H9 (cell line): ENCODE measurements around the gene MN1. TPM values are rescaled to one million over a fixed set of nuclear protein-coding genes. Genes with fewer than 3 reads are reported as not detected.

Experiments
- DNase-seq: peaks from one replicate; pipeline ENCODE4 v3.0.0-alpha.2; 2017
- H2AFZ ChIP-seq: one replicate; pipeline ENCODE4 v1.6.1; 2013; ENCODE audit warnings: mild to moderate bottlenecking, low read length, control low read depth, moderate library complexity
- H2AK5ac ChIP-seq: 2 replicates; pipeline ENCODE4 v1.6.1; 2013; ENCODE audit warnings: low read length, control low read depth, mixed read lengths; ENCODE audit not compliant: insufficient read length
- H2BK120ac ChIP-seq: one replicate; pipeline ENCODE4 v1.6.1; 2013; ENCODE audit warnings: low read depth, mild to moderate bottlenecking, low read length, control low read depth, inconsistent platforms; ENCODE audit not compliant: poor library complexity, severe bottlenecking
- H2BK12ac ChIP-seq: 2 replicates; pipeline ENCODE4 v1.6.1; 2013; ENCODE audit warnings: low read length, control low read depth, mixed read lengths, low read depth; ENCODE audit not compliant: insufficient read length
- H2BK15ac ChIP-seq: 2 replicates; pipeline ENCODE4 v1.6.1; 2013; ENCODE audit warnings: low read depth, low read length, control low read depth
- H2BK20ac ChIP-seq: one replicate; pipeline ENCODE4 v1.6.1; 2013; ENCODE audit warnings: low read depth, mild to moderate bottlenecking, low read length, control low read depth, inconsistent platforms; ENCODE audit not compliant: poor library complexity, severe bottlenecking
- H2BK5ac ChIP-seq: 2 replicates; pipeline ENCODE4 v1.6.1; 2013; ENCODE audit warnings: low read length, control low read depth, mixed read lengths; ENCODE audit not compliant: insufficient read length
- H3K14ac ChIP-seq: 2 replicates; pipeline ENCODE4 v1.6.1; 2013; ENCODE audit warnings: low read length, control low read depth; ENCODE audit not compliant: insufficient read depth
- H3K18ac ChIP-seq: 2 replicates; pipeline ENCODE4 v1.6.1; 2013; ENCODE audit warnings: low read depth, mild to moderate bottlenecking, mixed read lengths, low read length, control low read depth; ENCODE audit not compliant: insufficient read length
- H3K23ac ChIP-seq: 2 replicates; pipeline ENCODE4 v1.6.1; 2013; ENCODE audit warnings: low read length, control low read depth, mixed read lengths, low read depth; ENCODE audit not compliant: insufficient read length
- H3K23me2 ChIP-seq: 2 replicates; pipeline ENCODE4 v1.6.1; 2013; ENCODE audit warnings: low read depth, mild to moderate bottlenecking, mixed read lengths, low read length, control low read depth; ENCODE audit not compliant: insufficient read length, poor library complexity, severe bottlenecking
- H3K27ac ChIP-seq: 2 replicates; pipeline ENCODE4 v1.5.1; 2013; ENCODE audit warnings: low read length, control low read depth, mixed read lengths, low read depth; ENCODE audit not compliant: insufficient read length
- H3K27me3 ChIP-seq: 2 replicates; pipeline ENCODE4 v1.6.1; 2013; ENCODE audit warnings: low read length, control low read depth, inconsistent platforms; ENCODE audit not compliant: insufficient read depth
- H3K4ac ChIP-seq: 2 replicates; pipeline ENCODE4 v1.6.1; 2013; ENCODE audit warnings: low read depth, mild to moderate bottlenecking, control low read depth, inconsistent platforms, low read length, moderate library complexity
- H3K4me1 ChIP-seq: 2 replicates; pipeline ENCODE4 v1.6.1; 2013; ENCODE audit warnings: low read length, control low read depth, inconsistent platforms; ENCODE audit not compliant: insufficient read depth
- H3K4me2 ChIP-seq: 2 replicates; pipeline ENCODE4 v1.6.1; 2013; ENCODE audit warnings: low read length, control low read depth, mixed read lengths; ENCODE audit not compliant: insufficient read length, insufficient read depth
- H3K56ac ChIP-seq: 2 replicates; pipeline ENCODE4 v1.6.1; 2013; ENCODE audit warnings: low read depth, mild to moderate bottlenecking, mixed read lengths, low read length, control low read depth; ENCODE audit not compliant: insufficient read length
- H3K79me1 ChIP-seq: 2 replicates; pipeline ENCODE4 v1.6.1; 2013; ENCODE audit warnings: low read depth, mild to moderate bottlenecking, moderate library complexity, low read length, control low read depth, inconsistent platforms; ENCODE audit not compliant: insufficient read depth, poor library complexity, severe bottlenecking
- H3K79me2 ChIP-seq: 2 replicates; pipeline ENCODE4 v1.6.1; 2013; ENCODE audit warnings: low read length, control low read depth, inconsistent platforms; ENCODE audit not compliant: insufficient read depth
- H3K9ac ChIP-seq: 2 replicates; pipeline ENCODE4 v1.6.1; 2013; ENCODE audit warnings: low read length, control low read depth, mixed read lengths; ENCODE audit not compliant: insufficient read length; ENCODE audit errors: extremely low read depth
- H3K9me3 ChIP-seq: one replicate; pipeline ENCODE4 v1.6.1; 2013; ENCODE audit warnings: low read depth, low read length, inconsistent platforms; ENCODE audit not compliant: control insufficient read depth
- H3T11ph ChIP-seq: one replicate; pipeline ENCODE4 v1.6.1; 2013; ENCODE audit warnings: mild to moderate bottlenecking, low read length, control low read depth, inconsistent platforms
- H4K20me1 ChIP-seq: one replicate; pipeline ENCODE4 v1.6.1; 2013; ENCODE audit not compliant: control insufficient read depth, insufficient read length, insufficient read depth
- H4K5ac ChIP-seq: 2 replicates; pipeline ENCODE4 v1.6.1; 2013; ENCODE audit warnings: low read depth, mild to moderate bottlenecking, mixed read lengths, low read length, control low read depth; ENCODE audit not compliant: insufficient read length
- H4K8ac ChIP-seq: replicated peaks from 2 replicates; pipeline ENCODE4 v1.6.1; 2013; ENCODE audit warnings: low read length, control low read depth, mixed read lengths, low read depth; ENCODE audit not compliant: insufficient read length
- H4K91ac ChIP-seq: 2 replicates; pipeline ENCODE4 v1.6.1; 2013; ENCODE audit warnings: low read depth, mild to moderate bottlenecking, moderate library complexity, mixed read lengths, low read length, control low read depth; ENCODE audit not compliant: insufficient read length
- H3K27ac Mint-ChIP-seq, 3 experiments: 2 replicates in 2 of 3; 3 replicates in 1 of 3; pipeline ENCODE4 v1.8.0; 2020 to 2021; ENCODE audit warnings: mixed read lengths in 3 of 3, mild to moderate bottlenecking in 1 of 3, moderate library complexity in 1 of 3
- H3K27me3 Mint-ChIP-seq: 2 replicates; pipeline ENCODE4 v1.8.0; 2021; ENCODE audit warnings: low read depth, mild to moderate bottlenecking, moderate library complexity, mixed read lengths
- H3K36me3 Mint-ChIP-seq, 3 experiments: 2 replicates in 2 of 3; 3 replicates in 1 of 3; pipeline ENCODE4 v1.8.0; 2020 to 2021; ENCODE audit warnings: low read depth in 3 of 3, mixed read lengths in 3 of 3; ENCODE audit not compliant: insufficient read depth in 1 of 3
- H3K4me1 Mint-ChIP-seq, 2 experiments: 2 replicates each; pipeline ENCODE4 v1.8.0; 2020; ENCODE audit warnings: mixed read lengths in 2 of 2
- H3K4me3 Mint-ChIP-seq, 2 experiments: 2 replicates in 1 of 2; 3 replicates in 1 of 2; pipeline ENCODE4 v1.8.0; 2020 to 2021; ENCODE audit warnings: mild to moderate bottlenecking in 2 of 2, mixed read lengths in 2 of 2, moderate library complexity in 1 of 2
- H3K9me3 Mint-ChIP-seq, 2 experiments: 2 replicates in 1 of 2; 3 replicates in 1 of 2; pipeline ENCODE4 v1.8.0; 2020; ENCODE audit warnings: mild to moderate bottlenecking in 2 of 2, mixed read lengths in 2 of 2, moderate library complexity in 1 of 2
- WGBS: extraction: QIAGEN DNeasy Blood & Tissue Kit; methylation state at CpG from one replicate; pipeline ENCODE4 v1.1.7; 2013; ENCODE audit warnings: missing lambda C conversion rate, low lambda C conversion rate, mixed read lengths; ENCODE audit not compliant: insufficient read length; ENCODE audit errors: extremely low coverage; 5-methylcytosine and 5-hydroxymethylcytosine counted together
- total RNA-seq: library from RNA; stranded (reverse); gene quantifications from 2 replicates; pipeline ENCODE4 v1.2.1, GENCODE V29; 2021
- TF ChIP-seq, protein P1 (sequence below): fragments of 200-600 bp; sonication (generic); conservative IDR thresholded peaks from 3 replicates; pipeline ENCODE4 v1.8.0; 2021; ENCODE audit warnings: antibody characterized with exemption, mild to moderate bottlenecking

MN1 gene
- total RNA-seq, 1 experiment from 2014 or later = 2.8 TPM

DNA sequence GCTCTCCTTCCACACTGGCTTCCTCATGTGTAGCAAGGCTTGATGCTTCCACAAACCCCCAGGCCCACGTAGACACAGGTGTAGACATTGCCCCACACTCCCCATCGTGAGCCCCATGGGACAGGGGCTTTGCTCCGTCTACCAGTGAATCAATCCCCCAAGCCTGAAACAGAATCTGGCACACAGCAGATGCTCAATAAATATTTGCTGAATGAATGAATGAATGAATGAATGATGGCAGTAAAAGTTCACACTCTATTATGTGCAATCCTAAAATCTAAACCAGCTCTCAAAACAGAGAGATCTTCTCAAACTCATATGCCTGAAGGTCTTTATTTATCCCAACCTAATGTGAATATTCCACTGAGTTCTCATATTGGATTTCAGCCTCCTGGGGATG is 69.9 kb downstream of the MN1 start:
- Histone ChIP-seq H3K4me2 (no peak overlapping the region), H3K9ac (no peak overlapping the region), H3K4me1 (peaks cover 10% of the 10 kb centered on the region; the same call in 1 of the 2 replicates), H2BK15ac (no peak overlapping the region), H2BK120ac (no peak overlapping the region), H3K9me3 (no peaks in the 10 kb centered on the region), H3K27me3 (no peaks in the 10 kb centered on the region), H2BK12ac (no peak overlapping the region), H3K23me2 (no peaks in the 10 kb centered on the region), H3K27ac (no peak overlapping the region), H3K79me1 (peaks cover 2% of the 10 kb centered on the region), H3K4ac (no peak overlapping the region), H3K14ac (no peak overlapping the region), H4K20me1 (no peaks in the 10 kb centered on the region), H4K91ac (no peak overlapping the region), H2BK5ac (no peak overlapping the region), H3T11ph (no peak overlapping the region), H3K79me2 (peaks cover 27% of the 10 kb centered on the region; the same call in 1 of the 2 replicates), H3K56ac (no peak overlapping the region), H3K18ac (no peak overlapping the region), H4K5ac (no peak overlapping the region), H2AFZ (no peak overlapping the region), H2AK5ac (no peak overlapping the region), H4K8ac (no peak overlapping the region), H3K23ac (no peak overlapping the region), H2BK20ac (no peak overlapping the region)
- no peak for DNase-seq
- no CpG with 5 or more reads among the region's 3 CpGs for WGBS
- no peak overlapping the region; a peak in 1 of 5 replicates for H3K4me3 Mint-ChIP-seq
- H3K36me3 Mint-ChIP-seq = peaks cover 6 to 21% (median 13%) of the 10 kb centered on the region in 3 experiments; a peak in 6 of 7 replicates
- no peaks in the 10 kb centered on the region for H3K27me3 Mint-ChIP-seq
- no peak overlapping the region; a peak in 2 of 7 replicates for H3K27ac Mint-ChIP-seq
- peaks cover 0 to 4% of the 10 kb centered on the region in 2 experiments; a peak in 2 of 5 replicates for H3K9me3 Mint-ChIP-seq
- H3K4me1 Mint-ChIP-seq = peaks cover 29 to 31% of the 10 kb centered on the region in 2 experiments
- TF ChIP-seq, protein P1, sequence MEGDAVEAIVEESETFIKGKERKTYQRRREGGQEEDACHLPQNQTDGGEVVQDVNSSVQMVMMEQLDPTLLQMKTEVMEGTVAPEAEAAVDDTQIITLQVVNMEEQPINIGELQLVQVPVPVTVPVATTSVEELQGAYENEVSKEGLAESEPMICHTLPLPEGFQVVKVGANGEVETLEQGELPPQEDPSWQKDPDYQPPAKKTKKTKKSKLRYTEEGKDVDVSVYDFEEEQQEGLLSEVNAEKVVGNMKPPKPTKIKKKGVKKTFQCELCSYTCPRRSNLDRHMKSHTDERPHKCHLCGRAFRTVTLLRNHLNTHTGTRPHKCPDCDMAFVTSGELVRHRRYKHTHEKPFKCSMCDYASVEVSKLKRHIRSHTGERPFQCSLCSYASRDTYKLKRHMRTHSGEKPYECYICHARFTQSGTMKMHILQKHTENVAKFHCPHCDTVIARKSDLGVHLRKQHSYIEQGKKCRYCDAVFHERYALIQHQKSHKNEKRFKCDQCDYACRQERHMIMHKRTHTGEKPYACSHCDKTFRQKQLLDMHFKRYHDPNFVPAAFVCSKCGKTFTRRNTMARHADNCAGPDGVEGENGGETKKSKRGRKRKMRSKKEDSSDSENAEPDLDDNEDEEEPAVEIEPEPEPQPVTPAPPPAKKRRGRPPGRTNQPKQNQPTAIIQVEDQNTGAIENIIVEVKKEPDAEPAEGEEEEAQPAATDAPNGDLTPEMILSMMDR = no peak
